Stimulated activated CD8-positive, alpha-beta memory T cell treated with anti-CD3 and anti-CD28 coated beads, Interleukin-15, amount 100 ng/mL, for 1 hour (primary cell): Measurements from ENCODE around the gene USP48.
A peak's percentile ranks its signal among the peaks of the same experiment; 100 is the strongest.
"Not testable (repeated sequence)": the region's sequence is repeated elsewhere in the genome, so short reads cannot be mapped to it uniquely, and the experiment has no call there.

Experiments used
- DNase-seq: peaks from one replicate; pipeline ENCODE4 v3.0.0-alpha.2; 2020; ENCODE audit warnings: low read depth

USP48 gene, protein sequence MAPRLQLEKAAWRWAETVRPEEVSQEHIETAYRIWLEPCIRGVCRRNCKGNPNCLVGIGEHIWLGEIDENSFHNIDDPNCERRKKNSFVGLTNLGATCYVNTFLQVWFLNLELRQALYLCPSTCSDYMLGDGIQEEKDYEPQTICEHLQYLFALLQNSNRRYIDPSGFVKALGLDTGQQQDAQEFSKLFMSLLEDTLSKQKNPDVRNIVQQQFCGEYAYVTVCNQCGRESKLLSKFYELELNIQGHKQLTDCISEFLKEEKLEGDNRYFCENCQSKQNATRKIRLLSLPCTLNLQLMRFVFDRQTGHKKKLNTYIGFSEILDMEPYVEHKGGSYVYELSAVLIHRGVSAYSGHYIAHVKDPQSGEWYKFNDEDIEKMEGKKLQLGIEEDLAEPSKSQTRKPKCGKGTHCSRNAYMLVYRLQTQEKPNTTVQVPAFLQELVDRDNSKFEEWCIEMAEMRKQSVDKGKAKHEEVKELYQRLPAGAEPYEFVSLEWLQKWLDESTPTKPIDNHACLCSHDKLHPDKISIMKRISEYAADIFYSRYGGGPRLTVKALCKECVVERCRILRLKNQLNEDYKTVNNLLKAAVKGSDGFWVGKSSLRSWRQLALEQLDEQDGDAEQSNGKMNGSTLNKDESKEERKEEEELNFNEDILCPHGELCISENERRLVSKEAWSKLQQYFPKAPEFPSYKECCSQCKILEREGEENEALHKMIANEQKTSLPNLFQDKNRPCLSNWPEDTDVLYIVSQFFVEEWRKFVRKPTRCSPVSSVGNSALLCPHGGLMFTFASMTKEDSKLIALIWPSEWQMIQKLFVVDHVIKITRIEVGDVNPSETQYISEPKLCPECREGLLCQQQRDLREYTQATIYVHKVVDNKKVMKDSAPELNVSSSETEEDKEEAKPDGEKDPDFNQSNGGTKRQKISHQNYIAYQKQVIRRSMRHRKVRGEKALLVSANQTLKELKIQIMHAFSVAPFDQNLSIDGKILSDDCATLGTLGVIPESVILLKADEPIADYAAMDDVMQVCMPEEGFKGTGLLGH

DNA sequence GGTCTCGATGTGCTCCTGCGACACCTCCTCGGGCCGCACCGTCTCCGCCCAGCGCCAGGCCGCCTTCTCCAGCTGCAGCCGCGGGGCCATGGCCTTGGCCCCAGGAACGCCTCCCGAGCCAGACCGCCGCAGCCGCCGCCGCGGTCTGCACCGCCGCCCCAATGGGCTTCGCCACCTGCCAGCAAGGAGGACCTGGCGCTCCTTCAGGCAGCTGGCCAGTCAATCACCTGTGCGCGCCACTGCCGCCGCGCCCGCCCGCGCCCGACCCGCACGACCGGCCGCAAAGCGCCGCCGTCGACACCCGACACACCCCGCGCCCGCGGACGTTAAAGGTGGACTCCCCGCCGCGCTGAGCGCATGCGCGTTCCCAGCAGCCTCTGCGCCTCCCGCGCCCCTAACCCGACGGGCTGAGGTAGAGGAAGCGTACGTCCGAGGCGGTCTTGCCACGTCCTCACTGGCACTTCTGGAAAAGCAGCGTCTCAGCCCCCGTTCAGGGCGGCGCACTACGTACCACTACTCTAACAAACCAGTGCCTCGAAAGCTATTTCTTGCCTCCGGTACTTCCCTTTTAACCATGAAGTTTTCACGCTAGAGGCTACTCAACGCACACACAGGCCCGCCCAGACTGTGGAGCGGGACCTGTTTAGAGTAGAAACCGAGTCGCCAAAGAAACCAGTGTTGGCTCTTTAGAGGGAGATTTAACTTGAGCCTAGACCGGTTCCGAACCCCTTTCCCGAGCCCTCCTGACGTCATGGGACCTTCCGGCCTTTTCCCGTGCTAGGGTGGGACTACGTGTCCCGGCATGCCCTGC, at the start of gene USP48:
Gene USP48 (minus strand): TSS at position 282 of the 811 bp plus-strand sequence. CDS start 192 bp downstream, at position 90.
- DNase-seq, result peak; percentile 93

DNA sequence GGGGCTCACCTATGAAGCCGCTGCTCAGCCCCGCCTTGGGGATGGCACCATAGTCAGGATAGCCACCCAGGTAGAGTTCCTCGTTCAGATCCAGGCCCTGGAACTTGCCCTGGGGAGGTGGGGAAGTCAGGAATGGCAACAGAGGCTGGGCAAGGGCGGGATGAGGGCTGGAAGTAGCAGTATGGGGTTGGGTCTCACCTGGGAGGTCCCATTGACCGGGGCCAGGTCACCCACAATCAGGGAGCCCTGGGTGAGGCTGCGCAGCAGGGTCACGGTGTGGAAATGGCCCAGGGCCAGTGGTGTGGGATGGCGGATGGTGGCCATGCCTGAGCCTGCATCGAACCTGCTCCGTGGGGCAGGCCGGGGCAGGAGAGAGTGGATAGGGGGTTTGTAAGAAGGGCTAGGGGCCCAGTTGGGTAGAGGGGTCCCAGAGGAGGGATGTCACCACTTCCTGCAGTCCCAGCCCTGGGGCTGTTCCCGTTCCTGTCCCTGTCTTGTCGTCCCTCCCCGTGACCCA, 48.6 kb upstream of the USP48 start:
- DNase-seq, result no peak

DNA sequence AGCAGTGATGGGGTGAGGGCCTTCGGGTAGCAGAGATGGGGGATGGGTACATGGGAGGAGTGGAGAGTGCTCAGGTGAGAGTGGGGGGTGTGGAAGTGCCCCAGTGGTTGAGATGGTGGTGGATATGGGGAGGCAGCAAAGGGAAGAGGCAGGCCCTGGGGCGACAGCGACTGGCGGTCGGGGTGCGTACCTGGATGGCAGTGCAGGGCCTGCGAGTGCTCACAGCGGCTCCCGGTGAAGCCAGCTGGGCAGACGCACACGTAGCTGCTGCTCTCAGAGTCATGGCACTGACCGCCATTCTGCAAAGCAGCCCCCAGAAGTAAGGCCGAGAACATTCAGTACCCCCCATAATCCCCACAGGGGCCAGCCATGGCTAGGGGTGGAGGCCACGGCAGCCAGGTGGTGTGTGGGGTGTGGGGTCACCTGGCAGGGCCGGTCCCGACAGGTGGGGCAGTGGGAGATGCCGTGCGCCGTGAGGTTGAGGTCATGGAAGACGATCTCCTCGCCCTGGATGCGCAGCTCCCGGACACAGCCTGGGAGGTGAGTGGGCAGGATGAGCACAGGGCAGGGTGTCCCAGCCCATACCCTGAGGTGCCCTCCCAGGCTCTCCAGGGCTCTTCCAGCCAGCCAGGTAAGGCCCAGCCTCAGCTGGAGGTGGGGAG, 48.0 kb upstream of the USP48 start:
- no peak for DNase-seq

DNA sequence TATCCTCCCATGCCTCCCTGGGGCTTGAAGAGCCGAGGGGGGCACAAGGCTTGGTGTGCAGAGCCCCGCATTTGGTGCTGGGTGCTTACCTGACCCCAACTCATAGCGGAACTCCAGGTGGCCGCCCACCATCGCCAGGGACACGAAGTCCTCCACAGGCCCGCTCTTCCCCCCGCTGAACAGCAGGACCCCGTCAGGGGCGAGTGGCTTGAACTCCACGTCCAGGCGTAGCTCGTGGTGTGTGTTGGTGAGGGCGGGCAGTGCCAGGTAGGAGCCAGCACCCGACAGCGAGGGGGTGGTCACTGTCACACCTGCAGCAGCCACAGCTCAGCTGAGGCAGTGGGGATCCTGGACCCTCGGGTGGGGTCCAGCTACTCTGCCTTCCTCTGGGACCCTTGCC, 46.3 kb upstream of the USP48 start:
- DNase-seq, result no peak

DNA sequence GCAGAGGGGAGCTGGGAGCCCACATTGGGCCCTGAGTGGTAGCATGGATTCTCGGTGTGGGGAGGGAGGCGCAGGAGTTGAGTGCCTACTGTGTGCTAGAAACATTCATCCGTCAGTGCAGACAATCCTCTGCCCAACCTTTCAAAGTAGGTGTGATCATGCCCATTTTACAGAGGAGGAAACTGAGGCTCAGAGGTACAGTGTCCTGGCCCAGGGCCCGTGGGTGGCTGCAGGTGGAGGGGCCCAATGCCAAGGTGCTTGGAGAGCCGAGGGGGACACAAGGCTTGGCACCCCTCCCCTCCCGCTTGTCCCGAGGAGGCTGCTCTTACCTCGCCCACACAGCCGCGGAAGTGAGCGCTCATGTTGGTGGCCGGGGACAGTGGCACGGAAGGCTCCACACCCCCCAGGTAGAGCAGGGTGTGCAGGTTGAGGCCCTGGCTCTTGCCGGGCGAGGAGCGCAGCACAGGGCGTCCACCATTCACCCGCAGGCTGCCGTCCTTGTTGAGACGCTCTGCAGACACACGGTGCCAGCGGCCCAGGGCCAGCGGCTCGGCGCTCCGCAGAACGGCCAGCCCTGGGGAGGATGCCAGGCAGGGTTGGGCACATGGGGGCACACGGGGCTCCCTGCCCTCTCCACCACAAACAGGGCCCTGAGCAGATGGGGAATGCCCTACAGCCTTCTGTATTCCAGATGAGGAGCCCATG, 45.7 kb upstream of the USP48 start:
- no peak for DNase-seq

DNA sequence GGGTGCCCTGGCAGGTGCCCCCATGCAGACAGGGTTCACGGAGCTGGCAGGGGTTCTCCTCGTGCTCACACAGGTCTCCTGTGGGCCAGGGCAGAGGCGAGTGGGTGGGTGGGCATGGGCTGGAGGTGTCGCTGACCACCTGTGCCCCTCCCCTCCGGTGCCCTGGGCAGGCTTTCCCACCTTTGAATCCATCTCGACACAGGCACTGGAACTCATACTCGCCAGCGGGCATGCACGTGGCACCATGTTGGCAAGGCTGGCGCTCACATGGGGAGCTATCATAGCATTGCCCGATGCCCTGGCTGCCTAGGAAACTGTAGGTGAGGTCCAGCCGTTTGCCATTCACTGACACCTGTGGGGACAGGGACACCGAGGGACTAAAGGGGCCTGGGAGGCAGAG, 45.1 kb upstream of the USP48 start:
- DNase-seq, result no peak

DNA sequence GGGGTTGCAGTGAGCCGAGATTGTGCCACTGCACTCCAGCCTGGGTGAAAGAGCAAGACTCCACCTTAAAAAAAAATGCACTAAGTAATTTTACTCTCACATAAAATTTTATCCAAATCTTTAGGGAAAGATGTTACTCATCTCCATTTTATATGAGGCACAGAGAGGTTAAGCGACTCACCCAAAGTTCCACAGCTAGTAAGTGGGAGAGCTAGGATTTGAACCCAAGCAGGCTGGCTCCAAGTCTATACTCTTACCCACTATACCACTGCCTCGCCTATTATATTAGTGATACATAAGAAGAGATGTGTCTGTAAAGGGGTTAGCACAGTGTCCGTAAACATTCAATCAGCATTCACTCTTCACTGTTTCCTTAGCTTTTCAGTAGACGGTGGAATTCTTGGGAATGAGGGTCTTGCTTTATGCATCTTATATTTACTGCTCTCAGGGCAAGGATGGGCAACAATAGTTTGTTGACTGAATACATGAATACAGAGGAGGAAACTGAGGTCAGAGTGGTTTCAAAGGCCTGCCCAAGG, 44.3 kb upstream of the USP48 start:
- DNase-seq, result no peak

DNA sequence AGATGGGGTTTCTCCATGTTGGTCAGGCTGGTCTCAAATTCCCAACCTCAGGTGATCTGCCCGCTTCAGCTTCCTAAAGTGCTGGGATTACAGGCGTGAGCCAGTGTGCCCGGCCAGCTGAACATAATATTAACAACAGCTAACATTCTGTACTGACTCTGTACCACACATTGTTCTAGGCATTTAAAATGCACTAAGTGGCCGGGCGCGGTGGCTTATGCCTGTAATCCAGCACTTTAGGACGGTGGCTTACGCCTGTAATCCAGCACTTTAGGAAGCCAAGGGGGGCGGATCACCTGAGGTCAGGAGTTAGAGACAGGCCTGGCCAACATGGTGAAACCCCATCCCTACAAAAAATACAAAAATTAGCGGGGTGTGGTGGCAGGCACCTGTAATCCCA, 43.7 kb upstream of the USP48 start:
- DNase-seq, result not testable (repeated sequence)

DNA sequence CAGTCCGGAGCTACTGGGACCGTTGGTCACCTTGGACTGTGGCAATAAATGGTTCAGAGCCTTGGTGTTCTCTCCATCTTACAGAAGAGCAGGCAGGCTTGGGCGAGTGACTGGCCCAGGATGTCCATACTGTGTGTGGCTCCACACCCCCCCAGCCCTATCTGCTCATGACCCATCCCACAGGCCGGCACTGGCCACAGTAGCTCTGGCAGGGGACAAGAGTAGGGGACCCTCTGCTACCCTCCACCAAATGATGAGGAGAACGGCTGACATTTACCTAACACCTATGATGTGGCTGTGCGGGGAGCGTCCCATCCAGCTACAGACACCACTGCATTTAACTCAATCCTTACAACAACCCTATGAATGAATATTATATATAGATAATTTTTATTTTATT, 42.4 kb upstream of the USP48 start:
- no peak for DNase-seq

DNA sequence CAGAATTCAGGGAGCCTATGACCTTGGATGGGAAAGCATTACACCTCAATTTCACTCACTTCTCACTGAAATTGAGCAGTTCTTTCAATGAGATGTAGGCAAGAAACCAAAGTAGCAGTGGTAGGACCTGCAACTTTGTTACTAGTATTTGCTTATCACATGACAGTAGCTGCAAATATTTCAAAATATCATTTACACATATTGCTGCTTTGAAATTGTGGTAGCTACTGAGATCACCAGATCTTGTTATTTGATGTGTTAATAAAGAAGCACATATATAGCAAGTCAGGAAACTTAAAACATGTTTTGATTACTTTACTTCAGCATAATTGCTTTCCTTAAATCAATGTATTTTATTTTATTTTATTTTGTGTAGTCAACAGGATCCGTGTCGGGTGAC, 42.0 kb upstream of the USP48 start:
- no peak for DNase-seq

DNA sequence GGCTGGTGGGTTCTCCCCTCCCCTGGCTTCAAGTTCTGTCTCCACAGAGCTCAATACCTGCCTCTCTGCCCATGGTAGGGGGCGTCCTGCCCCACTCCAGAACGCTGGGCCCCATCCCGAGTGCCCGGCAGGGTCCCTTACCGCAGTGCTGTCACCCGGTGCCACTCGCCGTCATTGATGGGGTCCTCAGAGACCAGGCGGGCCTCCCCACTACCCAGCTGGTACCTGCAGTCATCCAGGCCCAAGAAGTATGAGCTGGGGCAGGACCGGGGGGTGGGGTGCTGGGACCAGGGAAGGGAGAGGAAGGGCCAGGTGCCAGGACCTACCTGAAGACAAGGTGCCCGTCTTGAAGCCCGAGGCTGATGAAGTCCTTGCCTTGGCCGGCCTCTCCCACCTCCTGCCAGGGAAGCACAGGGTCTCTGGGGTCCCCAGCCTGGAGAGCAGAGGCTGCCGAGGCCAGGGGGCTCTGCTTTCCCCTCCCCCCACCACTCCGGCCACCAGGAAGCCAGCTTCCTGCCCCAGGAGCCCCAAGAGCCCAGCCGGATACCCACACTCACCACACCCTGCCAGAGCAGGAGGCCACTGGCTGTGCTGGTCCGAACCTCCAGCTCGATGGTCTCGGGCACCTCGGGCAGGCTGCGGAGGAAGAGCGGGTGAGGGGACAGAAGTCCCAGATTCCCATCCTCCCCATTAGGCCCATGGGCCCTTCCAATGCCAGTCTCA, 41.2 kb upstream of the USP48 start:
- DNase-seq, result no peak

DNA sequence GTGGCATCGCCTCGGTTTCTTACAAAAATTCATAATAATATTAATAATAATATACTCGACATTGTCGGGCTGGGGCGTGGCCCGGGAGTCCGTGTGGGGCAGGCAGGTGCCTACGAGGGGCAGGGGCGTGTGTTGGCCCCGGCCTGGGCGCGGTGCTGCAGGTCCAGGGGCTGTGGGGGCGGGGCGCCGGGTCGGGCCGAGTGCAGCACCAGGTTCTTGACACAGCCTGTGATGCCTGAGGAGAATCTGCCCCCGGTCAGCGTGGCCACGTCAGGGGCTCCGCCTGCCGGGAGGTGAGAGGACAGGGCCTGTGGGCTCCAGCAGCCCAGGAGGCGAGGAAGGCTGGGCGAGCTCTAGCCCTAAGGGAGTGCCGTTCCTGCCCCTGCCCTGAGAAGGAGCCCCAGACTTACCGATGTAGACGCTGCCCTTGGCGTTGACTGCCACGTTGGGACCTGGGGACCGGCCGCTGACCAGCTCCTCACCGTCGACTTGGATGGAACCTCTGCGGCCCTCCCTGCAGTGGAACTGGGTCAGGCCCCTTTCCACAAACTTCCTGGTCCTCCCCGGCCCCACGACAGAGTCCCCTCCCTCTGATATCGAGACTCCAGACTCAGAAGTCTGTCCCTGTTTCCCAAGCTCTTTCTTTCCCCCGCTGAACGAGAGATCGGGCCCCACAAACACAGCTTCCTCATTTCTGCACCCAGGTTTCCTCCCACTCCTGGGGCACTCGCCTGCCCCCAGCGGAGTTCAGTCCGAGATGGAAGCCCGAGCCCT, 40.4 kb upstream of the USP48 start:
- DNase-seq, result no peak

DNA sequence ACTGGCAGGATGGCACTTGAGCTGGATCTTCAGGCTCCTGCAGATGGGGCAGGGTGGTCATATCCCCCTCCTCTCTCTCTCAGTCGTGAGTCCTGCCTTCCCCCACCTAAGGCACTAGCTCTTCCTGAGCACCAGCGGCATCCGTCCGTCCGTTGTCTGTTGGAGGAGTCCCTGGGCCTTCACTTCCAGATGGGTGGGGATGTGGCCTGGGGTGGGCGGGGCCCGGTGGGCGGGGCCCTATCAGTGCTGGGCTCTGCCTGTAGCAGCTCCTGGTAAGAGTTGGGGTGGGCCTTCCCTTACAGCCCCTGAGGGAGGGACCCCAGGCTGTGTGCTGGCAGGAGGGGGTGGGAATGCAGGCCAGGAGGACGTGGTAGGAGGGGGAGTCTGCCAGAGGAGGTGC, 39.4 kb upstream of the USP48 start:
- DNase-seq, result no peak

DNA sequence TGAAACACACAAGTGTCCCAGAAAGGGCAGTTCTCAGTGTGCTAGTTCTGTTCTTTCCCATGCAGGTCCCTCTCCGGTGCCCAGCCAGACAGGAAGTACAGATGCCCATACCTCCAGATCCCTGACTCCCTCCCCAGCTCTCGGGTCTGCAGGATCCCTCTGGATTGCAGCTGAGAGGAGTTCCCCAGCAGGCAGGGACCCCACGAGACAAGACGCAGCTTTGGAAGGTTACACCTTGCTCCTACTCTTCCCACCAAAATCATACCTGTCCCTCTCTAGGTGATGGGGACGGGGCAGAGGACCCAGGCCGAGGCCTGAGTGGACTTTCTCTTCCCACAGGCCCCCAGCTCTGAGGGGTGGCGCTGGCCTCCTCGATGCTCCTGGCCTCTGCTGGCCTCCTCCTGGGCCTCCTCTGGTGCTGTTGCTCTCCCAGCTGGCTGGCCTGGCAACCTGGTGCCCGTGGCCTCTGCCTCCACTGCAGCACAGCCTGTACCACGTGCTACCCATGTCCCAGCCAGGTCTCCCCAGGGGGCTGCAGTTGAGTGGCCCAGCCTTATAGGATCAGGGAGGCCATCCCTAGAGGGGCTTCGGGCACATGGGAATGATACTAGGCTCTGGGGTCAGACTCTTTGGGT, 38.6 kb upstream of the USP48 start:
- no peak for DNase-seq

DNA sequence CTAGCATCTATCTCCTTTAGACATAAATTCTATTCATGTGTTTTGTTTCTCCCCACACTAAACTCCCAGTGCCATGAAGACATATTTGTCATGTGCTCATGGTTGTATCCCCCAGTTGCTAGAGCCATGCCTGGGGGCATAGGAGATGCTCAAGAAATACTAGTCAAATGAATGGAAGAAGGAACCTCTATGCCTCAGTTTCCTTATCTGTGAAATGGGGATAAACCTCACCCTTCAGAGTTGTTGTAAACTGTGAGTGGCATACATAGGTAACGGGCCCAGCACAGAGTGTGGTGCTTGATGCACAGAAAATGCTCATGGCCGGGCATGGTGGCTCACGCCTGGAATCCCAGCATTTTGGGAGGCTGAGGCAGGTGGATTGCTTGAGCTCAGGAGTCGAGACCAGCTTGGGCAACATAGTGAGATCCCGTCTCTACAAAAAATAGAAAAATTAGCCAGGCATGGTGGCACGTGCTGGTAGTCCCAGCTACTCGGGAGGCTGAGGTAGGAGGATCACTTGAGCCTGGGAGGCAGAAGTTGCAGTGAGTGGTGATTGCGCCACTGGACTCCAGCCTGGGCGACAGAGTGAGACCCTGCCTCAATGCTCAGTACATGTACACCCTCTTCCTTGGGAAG, 37.8 kb upstream of the USP48 start:
- no peak for DNase-seq

DNA sequence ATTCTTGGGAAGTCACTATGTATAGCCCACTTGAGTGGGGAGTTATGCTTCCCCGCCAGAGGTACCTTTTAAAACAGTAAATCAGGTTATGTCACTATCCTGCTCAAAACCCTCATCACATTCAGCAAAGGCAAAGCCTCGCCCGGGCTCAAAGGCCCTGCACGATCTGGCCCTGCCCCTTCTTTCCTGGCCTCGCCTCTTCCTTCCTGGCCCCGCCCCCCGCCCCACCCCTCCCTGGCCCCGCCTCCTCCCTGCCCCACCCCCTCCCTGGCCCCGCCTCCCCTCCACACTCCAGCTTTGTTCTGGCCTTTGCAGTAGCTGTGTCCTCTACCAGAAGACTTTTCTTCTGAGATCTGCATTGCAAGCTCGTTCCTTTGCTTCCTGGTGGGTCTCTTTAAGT, 35.7 kb upstream of the USP48 start:
- DNase-seq, result no peak

DNA sequence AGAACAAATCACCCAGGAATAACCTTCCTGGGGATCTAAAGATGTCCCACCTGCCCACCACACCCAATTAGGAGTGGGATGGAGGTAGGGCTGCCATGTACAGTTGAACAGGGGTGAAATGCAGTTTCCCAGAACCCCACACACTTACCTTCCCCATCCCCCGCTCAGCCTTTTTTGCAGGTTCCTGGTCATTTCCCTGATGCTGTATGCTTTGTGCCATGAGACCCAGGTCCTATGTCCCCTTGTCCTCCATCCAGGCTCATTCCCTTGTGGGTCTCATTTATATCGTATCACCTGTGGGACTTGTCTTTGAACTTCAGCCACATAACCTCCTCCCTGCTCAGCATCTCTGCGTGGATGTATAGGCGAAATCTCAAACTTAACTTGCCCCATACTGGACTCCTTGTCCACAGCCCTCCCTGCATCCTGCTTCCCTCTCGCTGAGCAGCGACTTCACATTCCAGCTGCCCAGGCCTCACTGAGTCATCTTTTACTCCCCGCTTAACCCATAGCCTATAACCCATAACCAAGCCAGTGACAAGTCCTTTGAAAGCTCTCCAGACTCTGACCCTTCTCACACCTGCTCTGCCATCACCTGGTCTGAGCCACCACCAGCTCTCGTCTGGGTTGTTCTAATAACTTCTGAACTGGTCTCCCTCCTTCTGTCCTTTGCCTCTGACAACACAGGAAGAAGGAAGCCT, 33.8 kb upstream of the USP48 start:
- DNase-seq, result no peak
